DOHH2 (cell line): ENCODE results near the gene CYP1B1.

Experiments used
- EZH2phosphoT487 ChIP-seq: fragments of 200-600 bp; sonication (generic); IDR thresholded peaks from 2 replicates; pipeline ENCODE4 v1.6.1; 2017; ENCODE audit warnings: borderline replicate concordance, mild to moderate bottlenecking, antibody characterized with exemption, low read length, moderate library complexity, mixed read lengths
- TF ChIP-seq, protein P1 (sequence below): fragments of 200-600 bp; sonication (generic); IDR thresholded peaks from one replicate; pipeline ENCODE4 v1.5.1; 2014; ENCODE audit warnings: antibody characterized with exemption, mild to moderate bottlenecking, low read depth, low read length; ENCODE audit not compliant: poor library complexity, severe bottlenecking

DNA sequence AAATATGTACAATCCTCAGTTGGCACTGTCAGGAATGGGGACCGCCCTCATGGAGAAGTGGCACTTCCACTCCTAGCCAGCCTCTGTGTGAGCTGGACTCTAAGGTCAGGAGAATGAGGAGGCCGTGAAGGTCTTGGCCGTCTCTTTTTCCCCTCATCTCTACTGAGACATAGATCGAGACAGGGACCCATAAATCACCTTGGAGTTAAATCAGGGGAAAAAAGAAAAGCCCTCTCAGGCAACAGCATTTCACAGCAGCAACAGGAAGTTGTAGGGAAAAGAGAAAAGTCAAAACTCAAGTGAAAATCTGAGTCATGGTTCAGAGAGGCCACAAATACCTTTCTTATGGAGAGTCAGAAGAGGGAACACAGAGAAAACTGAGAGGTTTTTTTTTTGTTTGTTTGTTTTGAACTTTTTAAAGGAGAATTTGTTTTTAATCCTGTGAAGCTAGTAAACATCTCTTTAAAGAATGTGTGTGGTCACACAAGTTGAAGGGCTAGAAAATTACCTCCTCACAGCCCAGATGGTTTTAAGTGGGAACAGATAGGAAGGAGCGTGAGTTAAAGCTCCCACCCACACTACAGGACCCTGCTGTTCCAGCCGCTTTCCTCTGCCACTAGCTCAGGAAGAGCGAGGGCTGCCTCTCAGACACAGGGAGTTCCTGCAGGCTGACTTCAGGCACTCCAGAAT, 30.6 kb upstream of the CYP1B1 start:
- TF ChIP-seq, protein P1, sequence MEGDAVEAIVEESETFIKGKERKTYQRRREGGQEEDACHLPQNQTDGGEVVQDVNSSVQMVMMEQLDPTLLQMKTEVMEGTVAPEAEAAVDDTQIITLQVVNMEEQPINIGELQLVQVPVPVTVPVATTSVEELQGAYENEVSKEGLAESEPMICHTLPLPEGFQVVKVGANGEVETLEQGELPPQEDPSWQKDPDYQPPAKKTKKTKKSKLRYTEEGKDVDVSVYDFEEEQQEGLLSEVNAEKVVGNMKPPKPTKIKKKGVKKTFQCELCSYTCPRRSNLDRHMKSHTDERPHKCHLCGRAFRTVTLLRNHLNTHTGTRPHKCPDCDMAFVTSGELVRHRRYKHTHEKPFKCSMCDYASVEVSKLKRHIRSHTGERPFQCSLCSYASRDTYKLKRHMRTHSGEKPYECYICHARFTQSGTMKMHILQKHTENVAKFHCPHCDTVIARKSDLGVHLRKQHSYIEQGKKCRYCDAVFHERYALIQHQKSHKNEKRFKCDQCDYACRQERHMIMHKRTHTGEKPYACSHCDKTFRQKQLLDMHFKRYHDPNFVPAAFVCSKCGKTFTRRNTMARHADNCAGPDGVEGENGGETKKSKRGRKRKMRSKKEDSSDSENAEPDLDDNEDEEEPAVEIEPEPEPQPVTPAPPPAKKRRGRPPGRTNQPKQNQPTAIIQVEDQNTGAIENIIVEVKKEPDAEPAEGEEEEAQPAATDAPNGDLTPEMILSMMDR = no peak
- no peak for TF ChIP-seq EZH2phosphoT487
